HUDEP-2 (cell line): Measurements from ENCODE around the gene SLC5A4.

ENCODE experiments used
- DNase-seq, 76 experiments: peaks; one replicate each; lab custom pipeline; 2025; ENCODE audit not compliant: unreplicated experiment in 76 of 76; lab: John Stamatoyannopoulos, UW

Gene SLC5A4

GRCh38 chr22:32236970-32237369 lies 18.2 kb downstream of the SLC5A4 start:
- DNase-seq = no peak

- no peak for DNase-seq
Observed at GRCh38 chr22:32233091-32233490, 22.1 kb downstream of the SLC5A4 start.

GRCh38 chr22:32232191-32232830 lies 22.8 kb downstream of the SLC5A4 start:
- DNase-seq = no peak

GRCh38 chr22:32226326-32227104 lies 28.6 kb downstream of the SLC5A4 start:
- no peak for DNase-seq

- DNase-seq = no peak
Observed at GRCh38 chr22:32222991-32223390, 32.2 kb downstream of the SLC5A4 start.

GRCh38 chr22:32219026-32219425 lies 36.1 kb downstream of the SLC5A4 start:
- no peak for DNase-seq

- no peak for DNase-seq
Observed at GRCh38 chr22:32218470-32218869, 36.7 kb downstream of the SLC5A4 start.

GRCh38 chr22:32217465-32217864 lies 37.7 kb downstream of the SLC5A4 start:
- DNase-seq = no peak

- DNase-seq = no peak
Observed at GRCh38 chr22:32216911-32217310, 38.2 kb downstream of the SLC5A4 start.

GRCh38 chr22:32211011-32211410 lies 44.1 kb downstream of the SLC5A4 start:
- no peak for DNase-seq

GRCh38 chr22:32208681-32209080 lies 46.5 kb downstream of the SLC5A4 start:
- no peak for DNase-seq

GRCh38 chr22:32207971-32208480 lies 47.1 kb downstream of the SLC5A4 start:
- no peak for DNase-seq

- DNase-seq = peak in 22 of 76 experiments; percentile 1 to 39 (median 16)
Observed at GRCh38 chr22:32206774-32207758, 48.1 kb downstream of the SLC5A4 start.

- DNase-seq = no peak
Observed at GRCh38 chr22:32205974-32206773, 49.0 kb downstream of the SLC5A4 start.

GRCh38 chr22:32204856-32205722 lies 50.1 kb downstream of the SLC5A4 start, which contains the start of gene RFPL2:
Gene RFPL2, minus strand, starts transcription at chr22:32205073. Its CDS starts 2,622 bp downstream, at chr22:32202451.
- no peak for DNase-seq

GRCh38 chr22:32204040-32204855 lies 50.9 kb downstream of the SLC5A4 start:
- DNase-seq = no peak

GRCh38 chr22:32203181-32204039 lies 51.7 kb downstream of the SLC5A4 start:
- DNase-seq = peak in 35 of 76 experiments; percentile 1 to 68 (median 27)
